Activated T-helper 2 cell treated with anti-CD3 and anti-CD28 coated beads, Interferon-gamma antibody, Interleukin-2, Interleukin-4, amounts not matched to agents 10 μg/mL and 5 μg/mL and 100 μg/mL, durations not matched to agents 14 hours and 24 hours and 36 hours (primary cell): ENCODE data around the gene NR3C2. TPM values are rescaled to one million over a fixed set of nuclear protein-coding genes. Genes with fewer than 3 reads are reported as not detected.

Experiments
- DNase-seq: peaks from one replicate; pipeline ENCODE4 v3.0.0; 2021; ENCODE audit warnings: low spot score
- H3K27ac Mint-ChIP-seq: one replicate; pipeline ENCODE4 v1.8.0; 2021; ENCODE audit warnings: mixed read lengths
- H3K27me3 Mint-ChIP-seq: one replicate; pipeline ENCODE4 v1.8.0; 2021; ENCODE audit warnings: low read depth, mixed read lengths
- H3K36me3 Mint-ChIP-seq: one replicate; pipeline ENCODE4 v1.8.0; 2021; ENCODE audit warnings: low read depth, mixed read lengths
- H3K4me1 Mint-ChIP-seq: one replicate; pipeline ENCODE4 v1.8.0; 2021; ENCODE audit warnings: low read depth, mixed read lengths
- H3K4me3 Mint-ChIP-seq: one replicate; pipeline ENCODE4 v1.8.0; 2021; ENCODE audit warnings: low read depth, mild to moderate bottlenecking, moderate library complexity, mixed read lengths
- H3K9me3 Mint-ChIP-seq: one replicate; pipeline ENCODE4 v1.8.0; 2021; ENCODE audit warnings: mixed read lengths
- intact Hi-C: fragments of 100-400 bp; cut with micrococcal nuclease; formaldehyde crosslinking; loops from one replicate; pipeline ENCODE4 v1.15.1; 2023
- total RNA-seq: library from RNA; stranded (reverse); gene quantifications from 2 replicates; pipeline ENCODE4 v1.2.3, GENCODE V29; 2022

The NR3C2 gene
- total RNA-seq, 1 donor from 2014 or later: 0.32 TPM

DNA sequence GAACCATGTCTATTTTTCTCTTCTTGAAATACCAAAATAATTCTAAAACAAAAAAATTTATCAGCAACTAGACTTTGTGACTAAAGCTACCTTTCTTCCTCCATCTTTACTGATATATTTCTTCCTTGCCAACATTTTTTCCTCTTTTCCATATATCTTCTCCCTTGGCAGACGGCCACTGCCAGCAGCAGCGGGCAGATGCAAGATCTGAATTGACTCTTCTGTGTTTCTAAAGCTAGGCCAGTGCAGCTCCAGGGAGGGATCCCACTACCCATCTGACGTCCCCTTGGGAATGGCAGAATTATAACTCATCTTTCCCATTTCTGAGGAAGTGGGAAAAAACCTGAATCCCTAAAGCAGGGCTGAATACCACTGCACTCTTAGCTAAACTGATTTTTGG lies 206.4 kb downstream of the NR3C2 start:
- Mint-ChIP-seq H3K27me3 (no peaks in the 10 kb centered on the region), H3K27ac (no peak overlapping the region), H3K9me3 (no peaks in the 10 kb centered on the region), H3K36me3 (no peaks in the 10 kb centered on the region), H3K4me3 (no peak overlapping the region), H3K4me1 (no peaks in the 10 kb centered on the region)
- intact Hi-C loops: no loop called here
- DNase-seq: no peak

DNA sequence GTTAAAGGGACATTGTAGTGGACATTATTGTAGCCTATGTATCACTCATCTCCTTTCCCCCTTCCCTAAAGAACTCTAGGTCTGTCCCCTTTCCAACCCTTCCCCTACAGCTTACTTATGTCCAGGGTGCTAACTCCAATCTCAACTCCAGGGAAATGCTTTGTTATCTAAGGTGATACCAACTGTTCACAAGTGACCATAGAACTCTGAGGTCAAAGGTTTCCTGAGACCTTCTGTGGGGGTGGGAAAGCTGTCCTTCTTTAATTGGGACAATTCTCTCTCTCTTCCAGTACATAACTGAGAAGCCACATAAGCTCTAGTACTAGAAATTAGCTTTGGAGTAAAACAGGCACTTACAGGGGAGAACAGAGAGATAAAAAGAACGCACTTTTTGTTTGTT lies 212.4 kb downstream of the NR3C2 start:
- H3K27me3 Mint-ChIP-seq: no peaks in the 10 kb centered on the region
- H3K36me3 Mint-ChIP-seq: no peaks in the 10 kb centered on the region
- H3K9me3 Mint-ChIP-seq: no peaks in the 10 kb centered on the region
- no peak for DNase-seq
- H3K27ac Mint-ChIP-seq: no peak overlapping the region
- H3K4me1 Mint-ChIP-seq: no peaks in the 10 kb centered on the region
- H3K4me3 Mint-ChIP-seq: no peak overlapping the region
- intact Hi-C loops: no loop called here

DNA sequence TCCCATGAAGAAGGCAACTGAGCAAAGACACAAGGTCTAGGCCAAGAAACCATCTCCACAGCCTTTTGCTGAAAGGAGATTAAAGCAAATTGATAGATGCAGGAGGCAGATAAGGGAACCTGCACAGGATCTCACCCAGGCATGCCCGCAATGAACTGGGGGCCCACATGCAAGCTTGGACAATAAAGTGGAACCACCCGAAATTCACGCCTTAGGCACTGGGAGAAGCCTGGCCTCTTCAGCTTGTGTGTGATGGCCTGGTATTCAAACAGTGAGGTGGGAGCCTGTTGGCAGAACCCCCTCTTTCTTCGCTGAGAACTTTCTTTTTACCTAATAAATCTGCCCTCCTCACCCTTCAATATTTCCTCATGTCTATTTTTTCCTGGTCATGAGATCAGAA lies 213.2 kb downstream of the NR3C2 start:
- Mint-ChIP-seq H3K27me3 (no peaks in the 10 kb centered on the region), H3K4me3 (no peak overlapping the region), H3K9me3 (no peaks in the 10 kb centered on the region), H3K27ac (no peak overlapping the region), H3K4me1 (no peaks in the 10 kb centered on the region), H3K36me3 (no peaks in the 10 kb centered on the region)
- intact Hi-C loops: no loop called here
- no peak for DNase-seq

DNA sequence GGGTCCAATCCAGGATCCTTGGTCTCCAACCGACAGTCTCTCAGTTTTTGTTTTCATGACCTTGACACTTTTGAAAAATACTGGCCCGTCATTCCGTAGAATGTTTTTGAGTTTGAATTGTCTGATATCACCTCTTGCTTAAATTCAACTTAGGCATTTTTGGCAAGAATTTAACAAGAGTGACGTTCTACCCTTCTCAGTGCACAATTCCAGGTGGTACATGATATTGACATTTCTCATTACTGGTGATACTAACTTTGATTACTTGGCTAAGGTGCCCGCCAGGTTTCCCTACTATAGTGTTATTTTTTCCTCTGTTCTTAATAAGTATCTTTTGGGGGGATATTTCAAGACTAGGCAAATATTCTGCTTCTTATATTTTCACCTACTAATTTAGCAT lies 215.1 kb downstream of the NR3C2 start:
- Mint-ChIP-seq H3K27ac (no peak overlapping the region), H3K4me1 (no peaks in the 10 kb centered on the region), H3K36me3 (no peaks in the 10 kb centered on the region), H3K9me3 (no peaks in the 10 kb centered on the region), H3K27me3 (no peaks in the 10 kb centered on the region), H3K4me3 (no peak overlapping the region)
- no peak for DNase-seq
- intact Hi-C loops: no loop called here

DNA sequence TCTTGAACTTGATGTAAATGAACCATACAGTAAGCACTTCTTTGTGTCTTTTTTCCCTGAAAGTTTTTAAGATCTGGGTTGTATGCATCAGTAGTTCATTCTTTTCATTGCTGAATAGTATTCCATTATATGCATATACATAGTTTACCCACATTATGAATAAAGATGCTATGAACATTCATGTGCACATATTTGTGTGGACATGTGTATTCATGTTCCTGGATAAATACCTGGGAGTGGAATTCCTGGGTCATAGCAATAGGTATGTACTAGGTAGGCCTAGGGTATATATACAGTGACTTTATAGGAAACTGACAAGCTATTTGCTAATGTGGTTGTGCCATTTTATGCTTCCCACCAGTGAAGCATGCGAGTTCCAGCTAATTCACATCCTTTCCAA lies 215.9 kb downstream of the NR3C2 start:
- Mint-ChIP-seq H3K27me3 (no peaks in the 10 kb centered on the region), H3K36me3 (no peaks in the 10 kb centered on the region), H3K4me3 (no peak overlapping the region), H3K27ac (no peak overlapping the region), H3K4me1 (no peaks in the 10 kb centered on the region), H3K9me3 (no peaks in the 10 kb centered on the region)
- DNase-seq: no peak
- intact Hi-C loops: no loop called here

DNA sequence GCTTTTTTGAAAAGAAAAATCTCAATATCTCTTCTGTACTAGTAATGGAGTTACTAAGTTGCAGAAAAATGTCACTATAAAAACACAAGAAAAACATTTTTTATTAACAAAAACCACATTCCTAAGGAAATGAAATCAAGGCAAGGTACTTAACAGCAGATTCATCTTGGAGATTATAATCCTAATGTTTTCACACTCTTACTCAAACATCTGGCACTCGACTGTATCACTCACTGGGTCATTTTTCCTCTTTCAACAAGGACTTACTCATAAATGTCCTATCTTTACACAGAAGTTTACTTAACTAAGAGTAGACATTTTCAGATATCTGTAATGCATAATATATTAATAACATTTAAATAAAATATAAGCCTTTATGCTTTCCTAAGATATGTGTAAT lies 216.6 kb downstream of the NR3C2 start:
- no peak for DNase-seq
- intact Hi-C loops: no loop called here
- Mint-ChIP-seq H3K36me3 (no peaks in the 10 kb centered on the region), H3K4me1 (no peaks in the 10 kb centered on the region), H3K4me3 (no peak overlapping the region), H3K27me3 (no peaks in the 10 kb centered on the region), H3K27ac (no peak overlapping the region), H3K9me3 (no peaks in the 10 kb centered on the region)

DNA sequence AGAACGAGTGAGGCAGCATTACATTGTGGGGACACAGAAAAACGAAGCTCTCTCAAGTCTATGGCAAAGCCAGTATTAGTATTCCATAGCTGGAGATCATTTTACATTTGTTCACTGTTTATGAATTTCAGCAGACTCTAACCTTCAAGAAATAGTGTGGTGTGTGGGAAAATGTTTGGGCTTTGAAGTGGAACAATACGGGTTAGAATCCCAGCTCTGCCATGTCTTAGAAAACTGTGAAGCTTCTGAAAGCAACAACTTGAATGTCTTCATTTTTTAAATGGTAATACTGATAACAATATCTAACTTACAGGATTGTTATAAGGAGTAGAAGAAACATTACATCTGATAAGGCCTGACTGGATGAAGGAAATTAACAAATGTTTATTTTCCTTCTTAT lies 217.7 kb downstream of the NR3C2 start:
- Mint-ChIP-seq H3K9me3 (no peaks in the 10 kb centered on the region), H3K36me3 (no peaks in the 10 kb centered on the region), H3K4me1 (no peaks in the 10 kb centered on the region), H3K4me3 (no peak overlapping the region), H3K27me3 (no peaks in the 10 kb centered on the region), H3K27ac (no peak overlapping the region)
- DNase-seq: no peak
- intact Hi-C loops: no loop called here

- no peaks in the 10 kb centered on the region for H3K27me3 Mint-ChIP-seq
Measured at GRCh38 chr4:148222991-148223660, 219.1 kb downstream of the NR3C2 start.

GRCh38 chr4:148216866-148217814 lies 225.1 kb downstream of the NR3C2 start:
- Mint-ChIP-seq H3K4me1 (peaks cover 13% of the 10 kb centered on the region), H3K27ac (peak overlapping the region; percentile 23), H3K27me3 (peaks cover 5% of the 10 kb centered on the region), H3K9me3 (no peaks in the 10 kb centered on the region), H3K36me3 (no peaks in the 10 kb centered on the region), H3K4me3 (peak overlapping the region; percentile 37)
- peak; percentile 32 for DNase-seq
- intact Hi-C loops: no loop called here

More at GRCh38 chr4:148222991-148223660, 219.1 kb downstream of the NR3C2 start:
- no peak for DNase-seq
- Mint-ChIP-seq H3K36me3 (no peaks in the 10 kb centered on the region), H3K4me1 (no peaks in the 10 kb centered on the region), H3K27ac (no peak overlapping the region), H3K9me3 (no peaks in the 10 kb centered on the region), H3K4me3 (no peak overlapping the region)
- intact Hi-C loops: no loop called here

- Mint-ChIP-seq H3K9me3 (no peaks in the 10 kb centered on the region), H3K27me3 (peaks cover 5% of the 10 kb centered on the region), H3K27ac (no peak overlapping the region), H3K4me3 (no peak overlapping the region), H3K36me3 (no peaks in the 10 kb centered on the region), H3K4me1 (peaks cover 13% of the 10 kb centered on the region)
- DNase-seq: no peak
- intact Hi-C loops: no loop called here
Measured at GRCh38 chr4:148216321-148216720, 225.9 kb downstream of the NR3C2 start.

DNA sequence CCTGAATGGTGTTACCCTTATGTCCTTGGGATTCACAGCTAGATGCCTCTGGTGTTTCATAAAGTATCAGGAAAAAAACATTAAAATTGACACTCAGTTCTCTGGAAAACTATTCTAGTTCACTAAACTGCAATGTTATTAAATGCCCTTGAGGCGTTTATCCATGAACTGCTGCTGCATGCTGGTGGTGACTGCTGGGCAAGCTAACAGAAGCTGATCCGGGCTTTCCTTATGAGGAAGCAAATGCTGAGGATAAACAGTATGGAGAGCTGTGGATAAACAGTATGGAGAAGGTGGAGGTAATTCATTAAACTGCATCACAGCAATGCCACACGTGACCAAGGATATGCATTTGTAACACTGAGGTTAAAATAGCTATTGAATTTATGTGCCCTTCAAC lies 227.0 kb downstream of the NR3C2 start:
- H3K27ac Mint-ChIP-seq: no peak overlapping the region
- H3K27me3 Mint-ChIP-seq: peaks cover 5% of the 10 kb centered on the region
- peaks cover 13% of the 10 kb centered on the region for H3K4me1 Mint-ChIP-seq

DNA sequence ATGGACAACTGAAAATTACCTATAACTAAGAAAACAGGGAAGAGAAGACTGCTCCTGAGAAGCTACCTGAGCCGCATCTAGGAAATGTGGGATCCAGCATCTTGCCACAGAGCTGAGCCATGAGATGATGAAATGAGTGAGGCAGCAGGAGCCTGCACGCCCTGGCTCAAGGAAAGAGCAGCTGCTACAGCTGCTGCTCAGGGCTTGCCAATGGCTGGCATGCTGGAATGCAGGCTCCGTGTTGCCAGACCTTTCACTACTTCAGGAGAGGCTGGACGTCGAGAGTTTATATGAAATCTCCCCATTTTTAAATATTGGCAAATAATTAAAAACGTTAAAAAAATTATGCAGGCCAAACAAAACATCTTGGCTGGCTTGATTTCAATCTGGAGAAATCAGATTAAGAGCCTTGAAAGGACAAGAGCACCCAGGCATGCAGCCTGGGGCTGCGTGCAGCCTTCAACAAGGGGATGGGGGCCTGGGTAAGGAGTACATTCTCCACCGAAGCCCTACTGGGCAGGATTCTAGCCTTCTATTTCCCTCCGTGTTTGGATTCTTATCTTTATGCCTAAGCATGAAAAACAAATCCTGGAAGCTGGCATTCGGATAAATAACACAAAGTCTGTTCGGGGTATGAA lies 227.6 kb downstream of the NR3C2 start:
- no peak overlapping the region for H3K27ac Mint-ChIP-seq
- H3K36me3 Mint-ChIP-seq: no peaks in the 10 kb centered on the region
- no peak overlapping the region for H3K4me3 Mint-ChIP-seq
- intact Hi-C loops: no loop called here
- H3K9me3 Mint-ChIP-seq: no peaks in the 10 kb centered on the region
- H3K4me1 Mint-ChIP-seq: peaks cover 13% of the 10 kb centered on the region
- DNase-seq: no peak
- peaks cover 5% of the 10 kb centered on the region for H3K27me3 Mint-ChIP-seq

More for the DNA sequence above, 227.0 kb downstream of the NR3C2 start:
- intact Hi-C loops: no loop called here
- no peak for DNase-seq
- H3K4me3 Mint-ChIP-seq: no peak overlapping the region
- no peaks in the 10 kb centered on the region for H3K36me3 Mint-ChIP-seq
- no peaks in the 10 kb centered on the region for H3K9me3 Mint-ChIP-seq

GRCh38 chr4:148211533-148211932 lies 230.7 kb downstream of the NR3C2 start:
- Mint-ChIP-seq H3K27me3 (peaks cover 5% of the 10 kb centered on the region), H3K4me1 (peaks cover 1% of the 10 kb centered on the region), H3K27ac (no peak overlapping the region), H3K4me3 (no peak overlapping the region), H3K36me3 (no peaks in the 10 kb centered on the region), H3K9me3 (no peaks in the 10 kb centered on the region)
- no peak for DNase-seq
- intact Hi-C loops: no loop called here
